ENCODE measurements around the gene SPATS1. TPM values are rescaled to one million over a fixed set of nuclear protein-coding genes. Genes with fewer than 3 reads are reported as not detected.

Gene SPATS1
- total RNA-seq, 1 donor from 2014 or later: not detected

DNA sequence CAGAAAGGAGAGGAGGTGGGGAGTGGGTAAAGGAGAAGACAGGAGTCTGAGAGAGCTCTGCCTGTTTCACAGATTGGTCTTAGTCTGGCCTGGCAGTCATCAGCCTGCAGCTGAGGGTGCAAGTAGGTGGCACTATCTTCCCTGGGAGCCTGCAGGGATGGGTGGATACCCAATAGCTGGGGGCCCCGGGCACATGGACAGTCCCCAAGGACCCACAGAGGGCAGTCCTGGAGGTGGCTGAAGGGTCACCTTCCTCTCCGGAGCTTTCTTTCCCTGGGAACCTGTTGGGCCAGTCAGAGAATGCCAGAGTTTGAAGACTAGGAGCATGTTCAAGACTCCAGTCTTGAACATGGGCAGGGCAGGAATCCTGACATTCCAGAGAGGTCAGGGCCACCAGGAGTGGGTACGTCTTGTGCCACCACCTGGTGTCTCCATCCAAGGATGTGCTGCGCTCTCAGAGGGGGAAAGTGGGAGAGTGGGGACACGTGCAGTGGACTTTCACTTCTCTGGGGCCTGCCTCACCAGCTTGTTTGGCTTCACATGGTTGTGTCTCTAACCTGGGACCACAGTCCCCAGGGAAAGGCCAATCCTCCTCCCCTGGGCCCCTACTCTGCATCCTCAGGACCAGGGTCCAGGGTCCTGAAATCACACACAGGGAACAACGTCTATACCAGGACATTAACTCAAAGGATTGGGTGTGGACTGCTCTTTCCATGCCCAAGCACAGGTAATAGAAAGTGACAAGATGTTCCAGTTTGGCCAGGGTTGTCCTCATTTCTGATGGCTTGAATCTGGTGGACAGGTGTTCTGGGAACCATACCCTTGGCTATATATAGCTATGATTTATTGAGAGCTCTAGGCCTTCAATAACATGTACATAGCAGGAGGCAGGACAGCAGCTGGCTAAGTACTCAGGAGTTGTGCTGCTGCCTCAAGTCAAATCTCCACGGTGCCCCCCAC is 47.3 kb upstream of the SPATS1 start:
- H3K79me2 ChIP-seq (ENCODE audit: insufficient read depth, low read length): no peaks in the 10 kb centered on the region
- H3K27ac Mint-ChIP-seq (ENCODE audit: unreplicated experiment): no peak overlapping the region
- H3K4me2 ChIP-seq (ENCODE audit: low read length): no peak overlapping the region
- H3K27ac ChIP-seq (ENCODE audit: low read depth, low read length): no peak overlapping the region
- peaks cover 3% of the 10 kb centered on the region for H3K9me3 ChIP-seq (ENCODE audit: insufficient read depth, low read depth, low read length)
- TF ChIP-seq, protein P1, sequence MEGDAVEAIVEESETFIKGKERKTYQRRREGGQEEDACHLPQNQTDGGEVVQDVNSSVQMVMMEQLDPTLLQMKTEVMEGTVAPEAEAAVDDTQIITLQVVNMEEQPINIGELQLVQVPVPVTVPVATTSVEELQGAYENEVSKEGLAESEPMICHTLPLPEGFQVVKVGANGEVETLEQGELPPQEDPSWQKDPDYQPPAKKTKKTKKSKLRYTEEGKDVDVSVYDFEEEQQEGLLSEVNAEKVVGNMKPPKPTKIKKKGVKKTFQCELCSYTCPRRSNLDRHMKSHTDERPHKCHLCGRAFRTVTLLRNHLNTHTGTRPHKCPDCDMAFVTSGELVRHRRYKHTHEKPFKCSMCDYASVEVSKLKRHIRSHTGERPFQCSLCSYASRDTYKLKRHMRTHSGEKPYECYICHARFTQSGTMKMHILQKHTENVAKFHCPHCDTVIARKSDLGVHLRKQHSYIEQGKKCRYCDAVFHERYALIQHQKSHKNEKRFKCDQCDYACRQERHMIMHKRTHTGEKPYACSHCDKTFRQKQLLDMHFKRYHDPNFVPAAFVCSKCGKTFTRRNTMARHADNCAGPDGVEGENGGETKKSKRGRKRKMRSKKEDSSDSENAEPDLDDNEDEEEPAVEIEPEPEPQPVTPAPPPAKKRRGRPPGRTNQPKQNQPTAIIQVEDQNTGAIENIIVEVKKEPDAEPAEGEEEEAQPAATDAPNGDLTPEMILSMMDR (IDR thresholded peaks at IDR 0.05; ENCODE audit: insufficient read depth, low read depth, low read length): no peak
- no peak for TF ChIP-seq EZH2 (IDR thresholded peaks at IDR 0.05; ENCODE audit: insufficient read depth, low read length)
- H3K36me3 ChIP-seq (ENCODE audit: insufficient read depth, low read length): no peaks in the 10 kb centered on the region
- peaks cover 10% of the 10 kb centered on the region for H3K36me3 Mint-ChIP-seq (ENCODE audit: low read depth, unreplicated experiment)
- no peak overlapping the region for H2AFZ ChIP-seq (ENCODE audit: low read depth, low read length)
- H3K9me3 Mint-ChIP-seq (ENCODE audit: unreplicated experiment): peaks cover 7% of the 10 kb centered on the region
- no peak overlapping the region for H3K4me3 Mint-ChIP-seq (ENCODE audit: unreplicated experiment)
- peaks cover 77% of the 10 kb centered on the region for H3K27me3 Mint-ChIP-seq (ENCODE audit: low read depth, unreplicated experiment)
- FAIRE-seq (no peak), DNase-seq (ENCODE audit: low read depth) (no peak)
- no peak overlapping the region for H3K4me3 ChIP-seq (ENCODE audit: insufficient read depth, low read depth, low read length)
- H3K27me3 ChIP-seq (ENCODE audit: insufficient read depth, low read length): peaks cover 52% of the 10 kb centered on the region
- peaks cover 21% of the 10 kb centered on the region for H4K20me1 ChIP-seq (ENCODE audit: insufficient read depth, low read length)
- H3K9ac ChIP-seq (ENCODE audit: low read length): no peak overlapping the region
- H3K4me1 Mint-ChIP-seq (ENCODE audit: low read depth, unreplicated experiment): peaks cover 1% of the 10 kb centered on the region
- peaks cover 12% of the 10 kb centered on the region for H3K4me1 ChIP-seq (ENCODE audit: insufficient read depth, low read length)

DNA sequence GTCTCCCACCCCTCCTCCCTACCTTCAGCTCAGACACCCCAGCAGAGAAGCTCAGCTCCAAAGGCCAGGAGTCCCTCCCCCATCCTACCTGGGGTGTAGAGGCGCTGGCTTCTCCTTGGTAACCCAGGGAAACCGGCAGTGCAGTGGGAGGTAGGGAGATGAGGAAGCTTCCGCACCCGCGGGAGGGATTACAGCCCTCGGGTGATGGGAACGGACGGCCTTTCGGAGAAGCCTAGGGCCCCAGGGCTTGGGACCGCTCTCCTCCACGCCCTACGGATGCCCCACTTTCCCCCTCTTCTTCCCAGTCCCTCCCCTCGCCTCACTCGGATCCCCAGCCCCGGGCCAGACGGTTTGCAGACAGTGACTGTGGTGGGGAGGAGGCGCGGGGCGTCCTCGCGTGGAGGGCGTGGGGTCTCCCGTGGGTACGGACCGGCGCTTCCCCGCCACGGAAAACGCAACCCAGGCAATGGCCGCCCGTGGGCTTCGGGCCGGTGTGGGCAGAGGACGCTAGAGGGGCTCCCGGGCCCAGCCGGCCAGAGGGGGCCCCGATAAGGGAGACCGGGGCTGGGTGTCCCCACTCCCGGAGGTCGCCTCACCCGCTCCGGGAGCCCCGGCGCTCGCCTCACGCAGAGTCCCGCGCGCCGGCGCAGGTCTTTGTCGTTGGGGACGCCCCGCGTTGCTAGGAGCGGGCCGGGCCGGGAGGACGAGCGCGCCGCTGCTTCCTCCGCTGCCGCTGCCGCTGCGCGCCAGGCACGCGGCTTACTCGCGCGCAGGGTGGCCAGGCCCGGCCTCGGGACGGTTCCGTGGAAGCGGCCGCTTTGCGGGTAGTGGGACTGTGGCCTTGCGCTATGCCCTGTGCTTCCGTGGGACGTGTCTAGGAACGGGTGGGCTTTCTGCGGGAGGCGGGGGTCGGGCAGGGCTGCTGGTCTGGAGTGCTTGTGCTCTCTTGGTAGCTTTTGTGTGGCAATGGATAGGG is 45.1 kb upstream of the SPATS1 start:
- Histone ChIP-seq H2AFZ (ENCODE audit: low read depth, low read length) (no peak overlapping the region), H3K27ac (ENCODE audit: low read depth, low read length) (no peak overlapping the region), H3K4me2 (ENCODE audit: low read length) (peak overlapping the region; percentile 80), H3K27me3 (ENCODE audit: insufficient read depth, low read length) (peaks cover 43% of the 10 kb centered on the region), H3K4me3 (ENCODE audit: insufficient read depth, low read depth, low read length) (peak overlapping the region; percentile 33), H3K36me3 (ENCODE audit: insufficient read depth, low read length) (no peaks in the 10 kb centered on the region), H3K9me3 (ENCODE audit: insufficient read depth, low read depth, low read length) (peaks cover 3% of the 10 kb centered on the region), H3K9ac (ENCODE audit: low read length) (no peak overlapping the region), H4K20me1 (ENCODE audit: insufficient read depth, low read length) (peaks cover 21% of the 10 kb centered on the region), H3K79me2 (ENCODE audit: insufficient read depth, low read length) (no peaks in the 10 kb centered on the region), H3K4me1 (ENCODE audit: insufficient read depth, low read length) (peaks cover 12% of the 10 kb centered on the region)
- H3K27ac Mint-ChIP-seq (ENCODE audit: unreplicated experiment): peak overlapping the region; percentile 41
- TF ChIP-seq, protein P1 (IDR thresholded peaks at IDR 0.05; ENCODE audit: insufficient read depth, low read depth, low read length): no peak
- TF ChIP-seq EZH2 (IDR thresholded peaks at IDR 0.05; ENCODE audit: insufficient read depth, low read length): peak; percentile 81
- H3K36me3 Mint-ChIP-seq (ENCODE audit: low read depth, unreplicated experiment): peaks cover 23% of the 10 kb centered on the region
- peaks cover 55% of the 10 kb centered on the region for H3K27me3 Mint-ChIP-seq (ENCODE audit: low read depth, unreplicated experiment)
- DNase-seq (ENCODE audit: low read depth) (no peak), FAIRE-seq (no peak)
- H3K4me3 Mint-ChIP-seq (ENCODE audit: unreplicated experiment): peak overlapping the region; percentile 78
- peaks cover 5% of the 10 kb centered on the region for H3K9me3 Mint-ChIP-seq (ENCODE audit: unreplicated experiment)
- H3K4me1 Mint-ChIP-seq (ENCODE audit: low read depth, unreplicated experiment): peaks cover 1% of the 10 kb centered on the region

All from astrocyte (in vitro differentiated cells and primary cell).